Hematopoietic multipotent progenitor cell treated with erythropoietin and hydrocortisone succinate and interleukin-3 and kit ligand, for 17 days (in vitro differentiated cells): ENCODE results near the gene DOCK1.
"Not testable (repeated sequence)": the region's sequence is repeated elsewhere in the genome, so short reads cannot be mapped to it uniquely, and the experiment has no call there.

Source experiments
- DNase-seq: peaks from one replicate; pipeline ENCODE4 v3.0.0-alpha.2; 2015; ENCODE audit warnings: low spot score

DOCK1 gene

GRCh38 chr10:126924915-126925300 lies 19.7 kb downstream of the DOCK1 start:
- DNase-seq: no peak

GRCh38 chr10:126926568-126926967 lies 21.3 kb downstream of the DOCK1 start:
- DNase-seq: no peak

- DNase-seq: no peak
Observed at GRCh38 chr10:126927799-126928198, 22.6 kb downstream of the DOCK1 start.

- DNase-seq: no peak
Observed at GRCh38 chr10:126928274-126928673, 23.0 kb downstream of the DOCK1 start.

- no peak for DNase-seq
Observed at GRCh38 chr10:126929391-126929790, 24.2 kb downstream of the DOCK1 start.

GRCh38 chr10:126930131-126930882 lies 25.1 kb downstream of the DOCK1 start:
- DNase-seq: no peak

- no peak for DNase-seq
Observed at GRCh38 chr10:126930883-126931503, 25.8 kb downstream of the DOCK1 start.

- DNase-seq: no peak
Observed at GRCh38 chr10:126931544-126931943, 26.3 kb downstream of the DOCK1 start.

GRCh38 chr10:126932516-126932915 lies 27.3 kb downstream of the DOCK1 start:
- no peak for DNase-seq

GRCh38 chr10:126933116-126933515 lies 27.9 kb downstream of the DOCK1 start:
- no peak for DNase-seq

- DNase-seq: no peak
Observed at GRCh38 chr10:126935263-126935946, 30.2 kb downstream of the DOCK1 start.

- no peak for DNase-seq
Observed at GRCh38 chr10:126937026-126937425, 31.8 kb downstream of the DOCK1 start.

GRCh38 chr10:126938121-126938520 lies 32.9 kb downstream of the DOCK1 start:
- not testable (repeated sequence) for DNase-seq

- DNase-seq: no peak
Observed at GRCh38 chr10:126939706-126940105, 34.5 kb downstream of the DOCK1 start.

- DNase-seq: no peak
Observed at GRCh38 chr10:126940670-126941310, 35.6 kb downstream of the DOCK1 start.

- no peak for DNase-seq
Observed at GRCh38 chr10:126944191-126944590, 39.0 kb downstream of the DOCK1 start.

- DNase-seq: no peak
Observed at GRCh38 chr10:126945351-126946030, 40.3 kb downstream of the DOCK1 start.

GRCh38 chr10:126946746-126947145 lies 41.5 kb downstream of the DOCK1 start:
- DNase-seq: no peak

GRCh38 chr10:126948355-126949160 lies 43.3 kb downstream of the DOCK1 start:
- no peak for DNase-seq

- DNase-seq: no peak
Observed at GRCh38 chr10:126949161-126949503, 43.9 kb downstream of the DOCK1 start.

- DNase-seq: no peak
Observed at GRCh38 chr10:126950401-126951105, 45.3 kb downstream of the DOCK1 start.
